Measurements from ENCODE around the gene STK11.

DNA sequence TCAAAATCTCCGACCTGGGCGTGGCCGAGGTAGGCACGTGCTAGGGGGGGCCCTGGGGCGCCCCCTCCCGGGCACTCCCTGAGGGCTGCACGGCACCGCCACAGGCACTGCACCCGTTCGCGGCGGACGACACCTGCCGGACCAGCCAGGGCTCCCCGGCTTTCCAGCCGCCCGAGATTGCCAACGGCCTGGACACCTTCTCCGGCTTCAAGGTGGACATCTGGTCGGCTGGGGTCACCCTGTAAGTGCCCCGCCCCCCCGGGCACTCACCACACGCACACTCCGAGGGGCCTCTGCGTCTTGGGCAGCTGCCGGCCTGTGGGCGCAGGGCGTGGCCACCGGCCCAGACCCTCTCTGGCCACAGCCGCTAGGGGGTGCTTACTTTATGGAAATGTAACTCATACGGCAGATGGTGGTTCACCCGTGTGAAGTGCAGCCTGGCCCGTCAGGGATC, 14.9 kb downstream of the STK11 start:
- TF ChIP-seq, protein P1, sequence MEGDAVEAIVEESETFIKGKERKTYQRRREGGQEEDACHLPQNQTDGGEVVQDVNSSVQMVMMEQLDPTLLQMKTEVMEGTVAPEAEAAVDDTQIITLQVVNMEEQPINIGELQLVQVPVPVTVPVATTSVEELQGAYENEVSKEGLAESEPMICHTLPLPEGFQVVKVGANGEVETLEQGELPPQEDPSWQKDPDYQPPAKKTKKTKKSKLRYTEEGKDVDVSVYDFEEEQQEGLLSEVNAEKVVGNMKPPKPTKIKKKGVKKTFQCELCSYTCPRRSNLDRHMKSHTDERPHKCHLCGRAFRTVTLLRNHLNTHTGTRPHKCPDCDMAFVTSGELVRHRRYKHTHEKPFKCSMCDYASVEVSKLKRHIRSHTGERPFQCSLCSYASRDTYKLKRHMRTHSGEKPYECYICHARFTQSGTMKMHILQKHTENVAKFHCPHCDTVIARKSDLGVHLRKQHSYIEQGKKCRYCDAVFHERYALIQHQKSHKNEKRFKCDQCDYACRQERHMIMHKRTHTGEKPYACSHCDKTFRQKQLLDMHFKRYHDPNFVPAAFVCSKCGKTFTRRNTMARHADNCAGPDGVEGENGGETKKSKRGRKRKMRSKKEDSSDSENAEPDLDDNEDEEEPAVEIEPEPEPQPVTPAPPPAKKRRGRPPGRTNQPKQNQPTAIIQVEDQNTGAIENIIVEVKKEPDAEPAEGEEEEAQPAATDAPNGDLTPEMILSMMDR (conservative IDR thresholded peaks at IDR 0.05), result no peak
- no peak for TF ChIP-seq EZH2 (IDR thresholded peaks at IDR 0.05; ENCODE audit: low read depth)

All from PC-9 (cell line).